Tibial nerve (tissue), 3 donors: Measurements from ENCODE around the gene CADPS.

ENCODE experiments used
- CTCF ChIP-seq, 5 experiments: fragments of 200-600 bp in 3 of 5; fragments of 450-650 bp in 2 of 5; sonication (generic) in 3 of 5; IDR thresholded peaks; one replicate each; pipeline ENCODE4 v1.5.1; 2016 to 2019; ENCODE audit warnings: antibody characterized with exemption in 5 of 5, mild to moderate bottlenecking in 3 of 5, moderate library complexity in 2 of 5
- POLR2A ChIP-seq, 2 donors: fragments of 450-650 bp; IDR thresholded peaks; one replicate each; pipeline ENCODE4 v1.6.1; 2017; ENCODE audit warnings: antibody characterized with exemption in 2 of 2, mild to moderate bottlenecking in 2 of 2, moderate library complexity in 2 of 2

- TF ChIP-seq POLR2A (IDR thresholded peaks at IDR 0.05) (no peak), CTCF (IDR thresholded peaks at IDR 0.05) (no peak)
Measured at GRCh38 chr3:62405135-62405534, 470.1 kb downstream of the CADPS start.
